HCT116 (cell line): ENCODE measurements around the gene SHISAL1. TPM values are rescaled to one million over a fixed set of nuclear protein-coding genes. Genes with fewer than 3 reads are reported as not detected.

Experiments
- ATAC-seq: fragments of 200-7000 bp; cut with Tn5 transposase; 2 replicates; pipeline ENCODE4 v1.9.1; 2020; ENCODE audit warnings: mild to moderate bottlenecking, moderate library complexity
- BruUV-seq: library from RNA; stranded (reverse); fragments of 400-500 nt; replicated peaks from 2 replicates; lab custom pipeline; 2021; lab: Mats Ljungman, UMichigan
- CTCF ChIA-PET: fragments of 300-600 bp; sonication (Branson Sonifier 250); formaldehyde crosslinking; loops from one replicate; lab custom pipeline; 2021; ENCODE audit warnings: antibody characterized with exemption; lab: Charles Lee
- POLR2A ChIA-PET: fragments of 300-600, 350-600 bp; sonication (Branson Sonifier 250); formaldehyde crosslinking; loops from one replicate; lab custom pipeline; 2021; ENCODE audit warnings: antibody characterized with exemption; lab: Charles Lee
- RAD21 ChIA-PET, 2 experiments: fragments of 300-600 bp; sonication (Branson Sonifier 250); formaldehyde crosslinking; loops; one replicate each; lab custom pipeline; 2023; ENCODE audit warnings: low total read pairs in 2 of 2; ENCODE audit not compliant: uncharacterized antibody in 2 of 2, unreplicated experiment in 2 of 2, low non-redundant PET in 1 of 2; lab: Charles Lee
- DNase-seq: peaks from one replicate; pipeline ENCODE4 v3.0.0-alpha.2; 2010; ENCODE audit warnings: low read depth, low spot score
- H2AFZ ChIP-seq: fragments of 200-600 bp; shearing (Covaris generic), sonication (generic); 2 replicates; pipeline ENCODE4 v1.6.1; 2017; ENCODE audit warnings: low read depth, mixed run types, mixed read lengths, antibody characterized with exemption, low read length; ENCODE audit not compliant: poor library complexity, severe bottlenecking
- H3K27ac ChIP-seq: 2 replicates; pipeline ENCODE4 v1.5.1; 2012; ENCODE audit warnings: low read depth, low read length
- H3K27me3 ChIP-seq: fragments of 200-600 bp; sonication (generic); 2 replicates; pipeline ENCODE4 v1.6.1; 2016; ENCODE audit warnings: mixed run types, low read length, mixed read lengths; ENCODE audit not compliant: insufficient read depth
- H3K36me3 ChIP-seq, 2 experiments: fragments of 200-500 bp in 1 of 2; fragments of 200-600 bp in 1 of 2; sonication (Bioruptor generic) in 1 of 2; sonication (generic) in 1 of 2; 2 replicates each; pipeline versions ENCODE4 v1.5.1 to v1.6.1; 2014 to 2016; ENCODE audit warnings: low read length in 2 of 2, inconsistent platforms in 1 of 2, mixed read lengths in 1 of 2, mixed run types in 1 of 2; ENCODE audit not compliant: insufficient read depth in 2 of 2, control insufficient read depth in 1 of 2
- H3K4me1 ChIP-seq, 2 experiments: fragments of 200-600 bp in 1 of 2; sonication (generic) in 1 of 2; 2 replicates each; pipeline versions ENCODE4 v1.5.1 to v1.6.1; 2012 to 2017; ENCODE audit warnings: low read length in 2 of 2, inconsistent platforms in 1 of 2, mild to moderate bottlenecking in 1 of 2, mixed read lengths in 1 of 2, mixed run types in 1 of 2, moderate library complexity in 1 of 2; ENCODE audit not compliant: insufficient read depth in 2 of 2, control insufficient read depth in 1 of 2
- H3K4me2 ChIP-seq: fragments of 200-600 bp; sonication (generic); 2 replicates; pipeline ENCODE4 v1.6.1; 2017; ENCODE audit warnings: mixed run types, low read length, mixed read lengths
- H3K4me3 ChIP-seq, 2 experiments: fragments of 200-600 bp in 1 of 2; sonication (generic) in 1 of 2; replicated peaks in 1 of 2; 2 replicates each; pipeline ENCODE4 v1.5.1; 2011 to 2016; ENCODE audit warnings: low read length in 2 of 2, control low read depth in 1 of 2, low read depth in 1 of 2, mild to moderate bottlenecking in 1 of 2, mixed read lengths in 1 of 2, mixed run types in 1 of 2
- H3K79me2 ChIP-seq: fragments of 200-600 bp; sonication (generic); 2 replicates; pipeline ENCODE4 v1.6.1; 2017; ENCODE audit warnings: mild to moderate bottlenecking, mixed run types, low read length, moderate library complexity, mixed read lengths; ENCODE audit not compliant: insufficient read depth
- H3K9ac ChIP-seq: fragments of 200-600 bp; sonication (generic); 2 replicates; pipeline ENCODE4 v1.6.1; 2016; ENCODE audit warnings: low read length, mixed read lengths
- H3K9me2 ChIP-seq: fragments of 200-600 bp; sonication (generic), shearing (Covaris generic); 2 replicates; pipeline ENCODE4 v1.6.1; 2017; ENCODE audit warnings: mixed run types, mild to moderate bottlenecking, moderate library complexity; ENCODE audit not compliant: insufficient read depth
- H3K9me3 ChIP-seq, 2 experiments: fragments of 200-500 bp in 1 of 2; fragments of 200-600 bp in 1 of 2; sonication (Bioruptor generic) in 1 of 2; sonication (generic) in 1 of 2; 2 replicates each; pipeline ENCODE4 v1.6.1; 2014 to 2017; ENCODE audit warnings: low read length in 2 of 2, mixed read lengths in 2 of 2, inconsistent platforms in 1 of 2, low read depth in 1 of 2, mild to moderate bottlenecking in 1 of 2, mixed run types in 1 of 2, moderate library complexity in 1 of 2; ENCODE audit not compliant: control insufficient read depth in 1 of 2, insufficient read depth in 1 of 2
- H4K20me1 ChIP-seq: fragments of 200-600 bp; sonication (generic), shearing (Covaris generic); 2 replicates; pipeline ENCODE4 v1.6.1; 2017; ENCODE audit warnings: mixed run types, mild to moderate bottlenecking, moderate library complexity; ENCODE audit not compliant: insufficient read depth
- CBX3 ChIP-seq: IDR thresholded peaks from 2 replicates; pipeline ENCODE4 v1.6.1; 2012; ENCODE audit warnings: low read depth
- CEBPB ChIP-seq: IDR thresholded peaks from 2 replicates; pipeline ENCODE4 v1.6.1; 2012; ENCODE audit warnings: low read depth
- EGR1 ChIP-seq: IDR thresholded peaks from 2 replicates; pipeline ENCODE4 v1.6.1; 2012; ENCODE audit warnings: low read depth
- ELF1 ChIP-seq: IDR thresholded peaks from 2 replicates; pipeline ENCODE4 v1.6.1; 2012; ENCODE audit warnings: low read depth, borderline replicate concordance
- EZH2 ChIP-seq: fragments of 200-600 bp; sonication (generic); IDR thresholded peaks from 2 replicates; pipeline ENCODE4 v1.6.1; 2017; ENCODE audit warnings: antibody characterized with exemption, mixed run types
- FOSL1 ChIP-seq: IDR thresholded peaks from 2 replicates; pipeline ENCODE4 v1.6.1; 2012; ENCODE audit warnings: low read depth
- JUND ChIP-seq: IDR thresholded peaks from 2 replicates; pipeline ENCODE4 v1.6.1; 2012
- POLR2AphosphoS5 ChIP-seq: IDR thresholded peaks from 2 replicates; pipeline ENCODE4 v1.6.1; 2011; ENCODE audit warnings: mild to moderate bottlenecking, low read depth, low read length, moderate library complexity
- RAD21 ChIP-seq: IDR thresholded peaks from 2 replicates; pipeline ENCODE4 v1.6.1; 2012; ENCODE audit warnings: low read depth, mild to moderate bottlenecking
- REST ChIP-seq: IDR thresholded peaks from 2 replicates; pipeline ENCODE4 v1.6.1; 2012; ENCODE audit warnings: low read depth
- SP1 ChIP-seq: IDR thresholded peaks from 2 replicates; pipeline ENCODE4 v1.6.1; 2012; ENCODE audit warnings: low read depth
- SRF ChIP-seq: IDR thresholded peaks from 2 replicates; pipeline ENCODE4 v1.6.1; 2012; ENCODE audit warnings: low read depth
- TCF7L2 ChIP-seq: IDR thresholded peaks from 2 replicates; pipeline ENCODE4 v1.7.0; 2011; ENCODE audit warnings: borderline replicate concordance, inconsistent platforms; ENCODE audit not compliant: insufficient read depth, insufficient read length; ENCODE audit errors: extremely low read depth
- YY1 ChIP-seq: IDR thresholded peaks from 2 replicates; pipeline ENCODE4 v1.6.1; 2011; ENCODE audit warnings: low read length, low read depth, moderate library complexity, mild to moderate bottlenecking; ENCODE audit not compliant: insufficient replicate concordance; ENCODE audit errors: extremely low read depth
- ZBTB33 ChIP-seq: IDR thresholded peaks from 2 replicates; pipeline ENCODE4 v1.6.1; 2011; ENCODE audit warnings: mild to moderate bottlenecking, low read length, moderate library complexity; ENCODE audit not compliant: insufficient replicate concordance; ENCODE audit errors: extremely low read depth
- ZFX ChIP-seq: fragments of 450-650 bp; IDR thresholded peaks from 2 replicates; pipeline ENCODE4 v1.6.1; 2017
- intact Hi-C: fragments of 100-400 bp; cut with micrococcal nuclease; formaldehyde crosslinking; loops from 2 replicates; pipeline ENCODE4 v1.10.0; 2022
- total RNA-seq: library from RNA; stranded (reverse); gene quantifications from one replicate; pipeline ENCODE4 v1.2.1, GENCODE V29; 2021; ENCODE audit not compliant: unreplicated experiment
- TF ChIP-seq, protein P1 (sequence below): IDR thresholded peaks from 2 replicates; pipeline ENCODE4 v1.6.1; 2012
- TF ChIP-seq, protein P2 (sequence below), 3 experiments: fragments of 200-600 bp in 1 of 3; sonication (generic) in 1 of 3; IDR thresholded peaks in 2 of 3; conservative IDR thresholded peaks in 1 of 3; 2 replicates each; pipeline ENCODE4 v1.5.1; 2012 to 2017; ENCODE audit warnings: low read depth in 2 of 3, low read length in 2 of 3, antibody characterized with exemption in 1 of 3, borderline replicate concordance in 1 of 3, control low read depth in 1 of 3, mild to moderate bottlenecking in 1 of 3, mixed read lengths in 1 of 3, mixed run types in 1 of 3, moderate library complexity in 1 of 3; ENCODE audit not compliant: insufficient read depth in 1 of 3

The SHISAL1 gene
- total RNA-seq, 1 experiment from 2014 or later: not detected

DNA sequence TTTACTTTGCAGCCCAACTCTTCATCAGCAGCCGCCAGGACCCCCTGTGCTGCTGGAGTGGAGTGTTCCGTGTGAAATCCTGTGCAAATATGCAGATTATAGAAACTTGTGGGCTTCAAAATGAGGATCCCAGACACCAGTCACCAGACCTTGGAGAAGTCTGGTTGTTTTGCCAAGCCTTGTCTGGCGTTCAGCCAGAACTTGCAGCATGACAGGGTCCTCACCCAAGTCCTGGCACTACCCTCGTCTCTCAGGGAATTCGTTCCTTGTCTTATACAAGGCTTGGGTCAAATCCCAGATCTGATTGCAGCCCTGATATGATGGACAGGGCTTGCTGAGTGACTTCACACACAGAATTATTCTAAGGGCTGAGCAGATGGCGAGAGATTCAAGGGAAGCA, 18.9 kb downstream of the SHISAL1 start:
- ATAC-seq: no peak
- BruUV-seq: no TSS peak
- no peak for TF ChIP-seq SP1
- no peak for TF ChIP-seq CEBPB
- TF ChIP-seq RAD21: no peak
- TF ChIP-seq EGR1: no peak
- no peak for TF ChIP-seq FOSL1
- TF ChIP-seq, protein P1, sequence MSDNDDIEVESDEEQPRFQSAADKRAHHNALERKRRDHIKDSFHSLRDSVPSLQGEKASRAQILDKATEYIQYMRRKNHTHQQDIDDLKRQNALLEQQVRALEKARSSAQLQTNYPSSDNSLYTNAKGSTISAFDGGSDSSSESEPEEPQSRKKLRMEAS: no peak
- no peak for TF ChIP-seq JUND
- TF ChIP-seq REST: no peak
- no peak for TF ChIP-seq CBX3
- TF ChIP-seq POLR2AphosphoS5: no peak
- no peak for TF ChIP-seq ELF1
- no peak for TF ChIP-seq EZH2
- TF ChIP-seq TCF7L2: no peak
- TF ChIP-seq, protein P2, sequence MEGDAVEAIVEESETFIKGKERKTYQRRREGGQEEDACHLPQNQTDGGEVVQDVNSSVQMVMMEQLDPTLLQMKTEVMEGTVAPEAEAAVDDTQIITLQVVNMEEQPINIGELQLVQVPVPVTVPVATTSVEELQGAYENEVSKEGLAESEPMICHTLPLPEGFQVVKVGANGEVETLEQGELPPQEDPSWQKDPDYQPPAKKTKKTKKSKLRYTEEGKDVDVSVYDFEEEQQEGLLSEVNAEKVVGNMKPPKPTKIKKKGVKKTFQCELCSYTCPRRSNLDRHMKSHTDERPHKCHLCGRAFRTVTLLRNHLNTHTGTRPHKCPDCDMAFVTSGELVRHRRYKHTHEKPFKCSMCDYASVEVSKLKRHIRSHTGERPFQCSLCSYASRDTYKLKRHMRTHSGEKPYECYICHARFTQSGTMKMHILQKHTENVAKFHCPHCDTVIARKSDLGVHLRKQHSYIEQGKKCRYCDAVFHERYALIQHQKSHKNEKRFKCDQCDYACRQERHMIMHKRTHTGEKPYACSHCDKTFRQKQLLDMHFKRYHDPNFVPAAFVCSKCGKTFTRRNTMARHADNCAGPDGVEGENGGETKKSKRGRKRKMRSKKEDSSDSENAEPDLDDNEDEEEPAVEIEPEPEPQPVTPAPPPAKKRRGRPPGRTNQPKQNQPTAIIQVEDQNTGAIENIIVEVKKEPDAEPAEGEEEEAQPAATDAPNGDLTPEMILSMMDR (IDR thresholded peaks at IDR 0.05 in 2 of 3, conservative IDR thresholded peaks at IDR 0.05 in 1 of 3; ENCODE audit: borderline replicate concordance in 1 of 3, insufficient read depth in 1 of 3, low read depth in 2 of 3, low read length in 2 of 3): no peak
- TF ChIP-seq SRF: no peak
- no peak for TF ChIP-seq ZBTB33
- TF ChIP-seq YY1: no peak
- no peak for TF ChIP-seq ZFX
- intact Hi-C loops: no loop called here
- peaks cover 0 to 3% of the 10 kb centered on the region in 2 experiments; a peak in 2 of 4 replicates for H3K4me1 ChIP-seq
- POLR2A ChIA-PET: no interaction called here
- H3K27me3 ChIP-seq: no peaks in the 10 kb centered on the region
- H3K9ac ChIP-seq: no peak overlapping the region
- H3K79me2 ChIP-seq: no peaks in the 10 kb centered on the region
- no peak overlapping the region for H3K4me3 ChIP-seq
- no peak for DNase-seq
- CTCF ChIA-PET: no interaction called here
- no peaks in the 10 kb centered on the region for H3K9me3 ChIP-seq
- no peaks in the 10 kb centered on the region for H3K9me2 ChIP-seq
- RAD21 ChIA-PET: no interaction called here
- H4K20me1 ChIP-seq: no peaks in the 10 kb centered on the region
- H3K36me3 ChIP-seq: no peaks in the 10 kb centered on the region
- H3K4me2 ChIP-seq: no peak overlapping the region
- H2AFZ ChIP-seq: no peak overlapping the region
- no peak overlapping the region for H3K27ac ChIP-seq
